IMR-90 (cell line): Measurements from ENCODE around the gene TMC7. TPM values are rescaled to one million over a fixed set of nuclear protein-coding genes. Genes with fewer than 3 reads are reported as not detected.

Experiments
- ATAC-seq: fragments of 200-7000 bp; cut with Tn5 transposase; 2 replicates; pipeline ENCODE4 v1.9.1; 2020; ENCODE audit warnings: low read depth, mild to moderate bottlenecking, moderate library complexity
- BruUV-seq: library from RNA; stranded (reverse); fragments of 400-500 nt; replicated peaks from 2 replicates; lab custom pipeline; 2021; lab: Mats Ljungman, UMichigan
- CTCF ChIA-PET: fragments of 300-600 bp; formaldehyde crosslinking; extraction: SDS; loops from one replicate; lab custom pipeline; 2021; ENCODE audit warnings: antibody characterized with exemption; lab: Yijun Ruan, JAX
- POLR2A ChIA-PET: fragments of 300-600 bp; sonication (Branson Sonifier 250); formaldehyde crosslinking; loops from one replicate; lab custom pipeline; 2022; ENCODE audit warnings: antibody characterized with exemption; ENCODE audit not compliant: unreplicated experiment; lab: Charles Lee
- DNase-seq: peaks from one replicate; pipeline ENCODE4 v3.0.0; 2013
- H2AFZ ChIP-seq: replicated peaks from 2 replicates; pipeline ENCODE3; 2013; ENCODE audit warnings: low read length, mild to moderate bottlenecking; ENCODE audit not compliant: poor library complexity
- H2AK5ac ChIP-seq: 2 replicates; pipeline ENCODE4 v1.6.1; 2013; ENCODE audit warnings: low read depth, low read length, inconsistent platforms
- H2AK9ac ChIP-seq: replicated peaks from 2 replicates; pipeline ENCODE3; 2013; ENCODE audit warnings: mild to moderate bottlenecking, low read depth, low read length, moderate library complexity; ENCODE audit not compliant: poor library complexity
- H2BK120ac ChIP-seq: 2 replicates; pipeline ENCODE4 v1.6.1; 2013; ENCODE audit warnings: low read depth, low read length, inconsistent platforms
- H2BK15ac ChIP-seq: 3 replicates; pipeline ENCODE4 v1.6.1; 2013; ENCODE audit warnings: low read depth, low read length, inconsistent platforms
- H2BK20ac ChIP-seq: 2 replicates; pipeline ENCODE4 v1.6.1; 2013; ENCODE audit warnings: low read depth, mild to moderate bottlenecking, inconsistent platforms, low read length, moderate library complexity
- H2BK5ac ChIP-seq: 2 replicates; pipeline ENCODE4 v1.6.1; 2013; ENCODE audit warnings: mild to moderate bottlenecking, low read depth, low read length, inconsistent platforms; ENCODE audit not compliant: poor library complexity, severe bottlenecking
- H3K14ac ChIP-seq: replicated peaks from 2 replicates; pipeline ENCODE4 v1.6.1; 2013; ENCODE audit warnings: low read depth, low read length, inconsistent platforms
- H3K18ac ChIP-seq: 2 replicates; pipeline ENCODE4 v1.6.1; 2013; ENCODE audit warnings: low read depth, low read length, control low read depth
- H3K23ac ChIP-seq: 2 replicates; pipeline ENCODE4 v1.6.1; 2013; ENCODE audit warnings: low read depth, low read length, inconsistent platforms
- H3K27ac ChIP-seq: 2 replicates; pipeline ENCODE4 v1.5.1; 2013; ENCODE audit warnings: mild to moderate bottlenecking, control low read depth, low read length; ENCODE audit not compliant: insufficient read depth
- H3K27me3 ChIP-seq: 2 replicates; pipeline ENCODE4 v1.6.1; 2013; ENCODE audit warnings: low read length; ENCODE audit not compliant: control insufficient read depth, insufficient read depth
- H3K36me3 ChIP-seq: 2 replicates; pipeline ENCODE4 v1.6.1; 2013; ENCODE audit warnings: low read length, mixed read lengths; ENCODE audit not compliant: control insufficient read depth, insufficient read depth
- H3K4ac ChIP-seq: 2 replicates; pipeline ENCODE4 v1.6.1; 2013; ENCODE audit warnings: low read depth, low read length, inconsistent platforms
- H3K4me1 ChIP-seq: 2 replicates; pipeline ENCODE4 v1.6.1; 2013; ENCODE audit warnings: low read length, mixed read lengths; ENCODE audit not compliant: control insufficient read depth, insufficient read depth
- H3K4me2 ChIP-seq: 2 replicates; pipeline ENCODE4 v1.6.1; 2013; ENCODE audit warnings: low read depth, mild to moderate bottlenecking, control low read depth, low read length, moderate library complexity
- H3K4me3 ChIP-seq: 2 replicates; pipeline ENCODE4 v1.5.1; 2013; ENCODE audit warnings: low read depth, mild to moderate bottlenecking, control low read depth, low read length, moderate library complexity; ENCODE audit not compliant: insufficient read depth
- H3K56ac ChIP-seq: 2 replicates; pipeline ENCODE4 v1.6.1; 2013; ENCODE audit warnings: low read length, inconsistent platforms; ENCODE audit not compliant: insufficient read depth; ENCODE audit errors: extremely low read depth
- H3K79me1 ChIP-seq, 2 experiments: 2 replicates each; pipeline ENCODE4 v1.6.1; 2013; ENCODE audit warnings: low read length in 2 of 2, inconsistent platforms in 1 of 2, low read depth in 1 of 2
- H3K9ac ChIP-seq: 2 replicates; pipeline ENCODE4 v1.6.1; 2013; ENCODE audit warnings: low read depth, low read length, control low read depth
- H3K9me1 ChIP-seq: 2 replicates; pipeline ENCODE4 v1.6.1; 2013; ENCODE audit warnings: low read length, inconsistent platforms; ENCODE audit not compliant: insufficient read depth
- H3K9me3 ChIP-seq: 2 replicates; pipeline ENCODE4 v1.6.1; 2013; ENCODE audit warnings: low read length; ENCODE audit not compliant: control insufficient read depth, insufficient read depth
- H4K20me1 ChIP-seq: 2 replicates; pipeline ENCODE4 v1.6.1; 2013; ENCODE audit warnings: low read length, inconsistent platforms; ENCODE audit not compliant: insufficient read depth
- H4K5ac ChIP-seq: 2 replicates; pipeline ENCODE4 v1.6.1; 2013; ENCODE audit warnings: mild to moderate bottlenecking, low read depth, low read length, control low read depth
- H4K8ac ChIP-seq, 2 experiments: 2 replicates each; pipeline ENCODE4 v1.6.1; 2013; ENCODE audit warnings: low read depth in 2 of 2, low read length in 2 of 2, control low read depth in 1 of 2, inconsistent platforms in 1 of 2
- H4K91ac ChIP-seq: 2 replicates; pipeline ENCODE4 v1.6.1; 2013; ENCODE audit warnings: low read depth, low read length, inconsistent platforms; ENCODE audit not compliant: insufficient read depth
- BHLHE40 ChIP-seq: fragments of 150-350 bp; IDR thresholded peaks from 2 replicates; pipeline ENCODE4 v1.6.1; 2016; ENCODE audit warnings: mild to moderate bottlenecking, low read depth, low read length
- CEBPB ChIP-seq: IDR thresholded peaks from 2 replicates; pipeline ENCODE4 v1.6.1; 2012; ENCODE audit warnings: low read depth, low read length, improper control_type of control experiment
- CTCF ChIP-seq: conservative IDR thresholded peaks from 2 replicates; pipeline ENCODE4 v1.5.1; 2012; ENCODE audit warnings: mild to moderate bottlenecking, low read depth, low read length, improper control_type of control experiment
- MAZ ChIP-seq: IDR thresholded peaks from 2 replicates; pipeline ENCODE4 v1.6.1; 2012; ENCODE audit warnings: low read depth, mild to moderate bottlenecking, low read length, improper control_type of control experiment, moderate library complexity, borderline replicate concordance
- RAD21 ChIP-seq: IDR thresholded peaks from 2 replicates; pipeline ENCODE4 v1.6.1; 2012; ENCODE audit warnings: low read length, improper control_type of control experiment
- RCOR1 ChIP-seq: IDR thresholded peaks from 2 replicates; pipeline ENCODE4 v1.6.1; 2012; ENCODE audit warnings: mild to moderate bottlenecking, low read length, improper control_type of control experiment; ENCODE audit not compliant: insufficient replicate concordance
- SMC3 ChIP-seq: fragments of 150-350 bp; IDR thresholded peaks from 2 replicates; pipeline ENCODE4 v1.6.1; 2016; ENCODE audit warnings: low read depth, mild to moderate bottlenecking, antibody characterized with exemption, low read length, moderate library complexity
- WGBS, 2 experiments: methylation state at CpG; one replicate each; pipeline versions ENCODE4 v1.1.5 to v1.1.7; 2013; ENCODE audit warnings: missing lambda C conversion rate in 2 of 2; ENCODE audit not compliant: insufficient read length in 1 of 2; ENCODE audit errors: extremely low coverage in 2 of 2; 5-methylcytosine and 5-hydroxymethylcytosine counted together
- dilution Hi-C: fragments of 300-500 bp; cut with HindIII; formaldehyde crosslinking; loops from one replicate; pipeline ENCODE4 v1.14.3; 2018; ENCODE audit warnings: low sequenced_read_pairs; ENCODE audit not compliant: unreplicated experiment
- in situ Hi-C: fragments of 300-500 bp; cut with MboI; formaldehyde crosslinking; loops from 3 replicates; pipeline ENCODE4 v1.14.3; 2019; ENCODE audit warnings: low sequenced_read_pairs, inconsistent platforms, mixed read lengths
- intact Hi-C: fragments of 100-400 bp; cut with micrococcal nuclease; formaldehyde crosslinking; loops from 2 replicates; pipeline ENCODE4 v1.10.0; 2022
- polyA plus RNA-seq, 3 experiments: library from polyadenylated mRNA; depleted of rRNA; stranded (reverse); fragments of >200 nt; gene quantifications; 2 replicates each; pipeline ENCODE4 v1.2.3, GENCODE V29; 2012; ENCODE audit warnings: low replicate concordance in 1 of 3
- total RNA-seq: library from RNA; depleted of rRNA; stranded (reverse); fragments of >200 nt; gene quantifications from 2 replicates; pipeline ENCODE4 v1.2.3, GENCODE V29; 2012
- TF ChIP-seq, protein P1 (sequence below): fragments of 150-350 bp; IDR thresholded peaks from 2 replicates; pipeline ENCODE4 v1.6.1; 2017; ENCODE audit warnings: mild to moderate bottlenecking, antibody characterized with exemption, low read length, low read depth

TMC7 gene
- total and polyA plus RNA-seq, 2 of the 4 experiments (the other 2 are of a cell fraction), result 0.27 to 0.36 TPM

DNA sequence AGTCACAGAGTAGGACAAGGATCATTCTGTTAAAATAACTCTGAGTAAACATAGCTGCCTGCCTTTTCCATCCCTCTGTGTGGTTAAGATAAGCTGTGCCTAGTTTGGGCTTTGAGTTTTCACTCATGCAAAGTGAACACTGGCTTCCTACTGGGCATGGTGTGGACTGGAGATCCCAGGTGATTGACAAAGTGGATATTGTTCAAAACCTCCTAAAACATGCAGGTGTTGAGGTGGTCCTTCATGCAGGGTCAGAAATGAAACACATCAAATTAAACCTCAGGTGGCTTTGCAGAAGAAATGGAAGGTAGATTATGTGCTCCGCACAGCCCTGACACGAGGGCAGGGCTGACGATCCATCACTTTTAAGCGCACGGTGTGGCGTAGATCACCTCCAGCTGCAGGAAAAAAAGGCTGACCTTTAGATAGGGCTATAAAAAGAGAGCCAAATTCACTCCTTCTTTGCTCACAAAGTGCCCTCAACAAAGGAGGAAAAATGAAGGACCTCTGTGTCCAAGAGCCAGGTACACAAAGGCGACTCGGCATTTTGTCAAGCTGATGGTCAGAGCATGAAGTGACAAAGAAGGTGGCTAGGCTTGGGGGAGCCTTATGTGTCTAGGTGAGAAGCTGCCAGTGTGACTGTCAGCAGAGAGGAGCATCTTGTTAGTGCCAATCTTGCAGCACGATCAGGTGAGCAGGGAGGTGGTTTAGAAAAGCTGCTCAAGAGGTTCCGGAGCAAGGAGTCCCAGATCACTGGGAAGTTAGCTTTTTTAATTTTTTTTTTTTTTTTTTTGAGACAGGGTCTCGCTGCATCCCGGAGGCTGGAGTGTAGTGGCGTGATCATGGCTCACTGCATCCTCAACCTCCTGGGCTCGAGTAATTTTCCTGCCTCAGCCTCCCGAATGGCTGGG is 110.2 kb downstream of the TMC7 start:
- Histone ChIP-seq H3K4me3 (no peak overlapping the region), H3K23ac (no peak overlapping the region), H3K27me3 (no peaks in the 10 kb centered on the region), H3K9ac (no peak overlapping the region), H3K4ac (peak overlapping the region; percentile 59; the same call in 1 of the 2 replicates), H3K14ac (no peak overlapping the region), H2BK20ac (no peak overlapping the region), H2AFZ (peak overlapping the region; percentile 34), H4K8ac (no peak overlapping the region), H2BK120ac (peak overlapping the region; percentile 38; the same call in 1 of the 2 replicates), H3K56ac (no peak overlapping the region), H3K79me1 (no peaks in the 10 kb centered on the region), H4K20me1 (no peaks in the 10 kb centered on the region), H2BK5ac (no peak overlapping the region), H2AK5ac (peak overlapping the region; percentile 19; the same call in 1 of the 2 replicates), H2BK15ac (no peak overlapping the region), H3K27ac (no peak overlapping the region), H3K4me2 (no peak overlapping the region), H3K18ac (no peak overlapping the region), H3K9me3 (peaks cover 5% of the 10 kb centered on the region), H3K9me1 (peaks cover 2% of the 10 kb centered on the region), H4K5ac (no peak overlapping the region), H2AK9ac (no peak overlapping the region), H3K4me1 (peaks cover 4% of the 10 kb centered on the region; the same call in 1 of the 2 replicates), H3K36me3 (no peaks in the 10 kb centered on the region), H4K91ac (no peak overlapping the region)
- TF ChIP-seq CEBPB (no peak), BHLHE40 (no peak), CTCF (no peak), MAZ (no peak), SMC3 (no peak), RAD21 (no peak), RCOR1 (no peak)
- TF ChIP-seq, protein P1, sequence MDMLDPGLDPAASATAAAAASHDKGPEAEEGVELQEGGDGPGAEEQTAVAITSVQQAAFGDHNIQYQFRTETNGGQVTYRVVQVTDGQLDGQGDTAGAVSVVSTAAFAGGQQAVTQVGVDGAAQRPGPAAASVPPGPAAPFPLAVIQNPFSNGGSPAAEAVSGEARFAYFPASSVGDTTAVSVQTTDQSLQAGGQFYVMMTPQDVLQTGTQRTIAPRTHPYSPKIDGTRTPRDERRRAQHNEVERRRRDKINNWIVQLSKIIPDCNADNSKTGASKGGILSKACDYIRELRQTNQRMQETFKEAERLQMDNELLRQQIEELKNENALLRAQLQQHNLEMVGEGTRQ, result no peak
- intact Hi-C loops, result loop anchor here (2.0 kb wide), 1 partner anchor 13 kb away; no protein-coding TSS in a partner anchor
- in situ Hi-C loops, result no loop called here
- WGBS, 2 experiments, result 100% methylated on average over 2 of the region's 15 CpGs; no CpG with 5 or more reads in 1 of the 2 experiments
- ChIA-PET CTCF (interaction anchor here (0.6 to 1.7 kb wide), 3 partner anchors 22 to 579 kb away, joined by 3 read pairs; no protein-coding TSS in a partner anchor), POLR2A (interaction anchor here (0.6 kb wide), 1 partner anchor 88 kb away, joined by 13 read pairs; no protein-coding TSS in a partner anchor)
- ATAC-seq (no peak), DNase-seq (no peak)
- BruUV-seq, result no TSS peak
- dilution Hi-C loops, result no loop called here
